B cell (primary cell): ENCODE results near the gene HOATZ. TPM values are rescaled to one million over a fixed set of nuclear protein-coding genes. Genes with fewer than 3 reads are reported as not detected.

Source experiments
- ATAC-seq: fragments of 200-7000 bp; cut with Tn5 transposase; one replicate; pipeline ENCODE4 v1.10.0; 2021; ENCODE audit warnings: low read depth, mild to moderate bottlenecking, moderate number of reproducible peaks, moderate library complexity
- CTCF ChIA-PET: fragments of 350-600 bp; sonication (Branson Sonifier 250); formaldehyde crosslinking; loops from one replicate; lab custom pipeline; 2021; ENCODE audit warnings: antibody characterized with exemption, inconsistent platforms; lab: Charles Lee
- POLR2A ChIA-PET: fragments of 350-600 bp; sonication (Branson Sonifier 250); formaldehyde crosslinking; loops from one replicate; lab custom pipeline; 2021; ENCODE audit warnings: antibody characterized with exemption; lab: Charles Lee
- DNase-seq: peaks from one replicate; pipeline ENCODE4 v3.0.0; 2013
- H2AFZ ChIP-seq: 2 replicates; pipeline ENCODE4 v1.6.1; 2012; ENCODE audit warnings: mild to moderate bottlenecking, low read depth, low read length; ENCODE audit not compliant: insufficient read depth, poor library complexity, severe bottlenecking
- H3K27ac ChIP-seq, 2 donors: 1 replicate in 1 of 2; 2 replicates in 1 of 2; pipeline ENCODE4 v1.5.1; 2012 to 2013; ENCODE audit warnings: low read length in 2 of 2, mild to moderate bottlenecking in 2 of 2, moderate library complexity in 1 of 2
- H3K27me3 ChIP-seq, 4 experiments: fragments of 200-600 bp in 1 of 4; sonication (generic) in 1 of 4; replicated peaks in 1 of 4; 1 replicate in 2 of 4; 2 replicates in 2 of 4; pipeline versions ENCODE4 v1.6.1 to v1.7.0; 2013 to 2016; ENCODE audit warnings: low read length in 3 of 4, mild to moderate bottlenecking in 2 of 4, mixed read lengths in 1 of 4, moderate library complexity in 1 of 4; ENCODE audit not compliant: insufficient read depth in 4 of 4, control insufficient read depth in 3 of 4; ENCODE audit errors: control extremely low read depth in 1 of 4
- H3K36me3 ChIP-seq, 2 experiments: replicated peaks in 1 of 2; 1 replicate in 1 of 2; 2 replicates in 1 of 2; pipeline versions ENCODE4 v1.6.1 to v1.7.1; 2013; ENCODE audit warnings: low read length in 1 of 2; ENCODE audit not compliant: insufficient read depth in 2 of 2, control insufficient read depth in 1 of 2; ENCODE audit errors: control extremely low read depth in 1 of 2, extremely low read depth in 1 of 2
- H3K4me1 ChIP-seq, 2 donors: fragments of 200-600 bp in 1 of 2; sonication (generic) in 1 of 2; 1 replicate in 1 of 2; 2 replicates in 1 of 2; pipeline versions ENCODE4 v1.5.1 to v1.6.1; 2013 to 2017; ENCODE audit warnings: low read length in 2 of 2; ENCODE audit not compliant: control insufficient read depth in 2 of 2, insufficient read depth in 2 of 2
- H3K4me2 ChIP-seq: replicated peaks from 2 replicates; pipeline ENCODE3; 2012; ENCODE audit warnings: mild to moderate bottlenecking, low read depth, low read length; ENCODE audit not compliant: poor library complexity, severe bottlenecking
- H3K4me3 ChIP-seq, 5 experiments: fragments of 200-600 bp in 1 of 5; sonication (generic) in 1 of 5; 1 replicate in 3 of 5; 2 replicates in 2 of 5; pipeline versions ENCODE4 v1.5.1 to v1.7.0; 2011 to 2016; ENCODE audit warnings: low read length in 4 of 5, mild to moderate bottlenecking in 4 of 5, low read depth in 2 of 5, control low read depth in 1 of 5, moderate library complexity in 1 of 5; ENCODE audit not compliant: insufficient read depth in 1 of 5; ENCODE audit errors: control extremely low read depth in 1 of 5, extremely low read depth in 1 of 5
- H3K79me2 ChIP-seq: fragments of 200-600 bp; sonication (generic); one replicate; pipeline ENCODE4 v1.6.0; 2016; ENCODE audit warnings: low read length; ENCODE audit not compliant: control insufficient read depth, insufficient read depth
- H3K9ac ChIP-seq: fragments of 200-600 bp; sonication (generic); 2 replicates; pipeline ENCODE4 v1.6.1; 2017; ENCODE audit warnings: mild to moderate bottlenecking, low read length, moderate library complexity
- H3K9me3 ChIP-seq, 3 donors: one replicate each; pipeline versions ENCODE4 v1.6.1 to v1.7.1; 2013; ENCODE audit warnings: low read length in 2 of 3; ENCODE audit not compliant: control insufficient read depth in 2 of 3, insufficient read depth in 1 of 3; ENCODE audit errors: control extremely low read depth in 1 of 3
- H4K20me1 ChIP-seq: 2 replicates; pipeline ENCODE4 v1.6.0; 2012; ENCODE audit warnings: mild to moderate bottlenecking, low read length; ENCODE audit not compliant: insufficient read depth, control insufficient read depth, poor library complexity, severe bottlenecking
- H3K27ac Mint-ChIP-seq: one replicate; pipeline ENCODE4 v1.8.0; 2021; ENCODE audit warnings: mixed read lengths
- H3K27me3 Mint-ChIP-seq: one replicate; pipeline ENCODE4 v1.8.0; 2021; ENCODE audit warnings: mixed read lengths
- H3K4me1 Mint-ChIP-seq: one replicate; pipeline ENCODE4 v1.8.0; 2021; ENCODE audit warnings: mixed read lengths
- H3K4me3 Mint-ChIP-seq: one replicate; pipeline ENCODE4 v1.8.0; 2021; ENCODE audit warnings: mixed read lengths
- H3K9me3 Mint-ChIP-seq: one replicate; pipeline ENCODE4 v1.8.0; 2022; ENCODE audit warnings: mixed read lengths; ENCODE audit not compliant: insufficient read depth
- CTCF ChIP-seq: fragments of 200-600 bp; IDR thresholded peaks from one replicate; pipeline ENCODE4 v1.8.0; 2022; ENCODE audit warnings: antibody characterized with exemption, mild to moderate bottlenecking
- EZH2 ChIP-seq: IDR thresholded peaks from 2 replicates; pipeline ENCODE4 v1.6.1; 2012; ENCODE audit warnings: borderline replicate concordance, low read depth, mild to moderate bottlenecking, moderate library complexity, low read length; ENCODE audit not compliant: insufficient read depth, poor library complexity, severe bottlenecking
- WGBS: methylation state at CpG from one replicate; pipeline ENCODE4 v1.1.5; 2013; ENCODE audit warnings: missing lambda C conversion rate; ENCODE audit not compliant: insufficient coverage; 5-methylcytosine and 5-hydroxymethylcytosine counted together
- intact Hi-C: fragments of 100-400 bp; cut with micrococcal nuclease; formaldehyde crosslinking; loops from one replicate; pipeline ENCODE4 v1.10.0; 2022
- polyA plus RNA-seq: library from polyadenylated mRNA; depleted of rRNA; stranded (reverse); fragments of >200 nt; gene quantifications from 2 replicates; pipeline ENCODE4 v1.2.3, GENCODE V29; 2012
- total RNA-seq, 2 donors: library from RNA; stranded (reverse); fragments of 120-200 nt in 1 of 2; gene quantifications; 1 replicate in 1 of 2; 2 replicates in 1 of 2; pipeline versions ENCODE4 v1.2.3 to v1.2.4, GENCODE V29; 2013 to 2022

HOATZ gene
- total and polyA plus RNA-seq, 2 donors (not counting 1 experiment from before 2014, with no cell fraction given) = not detected

- Histone ChIP-seq H3K4me3 (peak overlapping the region in 3 of 5 experiments; percentile 3 to 10 (median 10)), H4K20me1 (no peaks in the 10 kb centered on the region), H3K36me3 (no peaks in the 10 kb centered on the region), H3K9me3 (no peaks in the 10 kb centered on the region), H2AFZ (peak overlapping the region; percentile 47), H3K4me1 (no peaks in the 10 kb centered on the region), H3K9ac (no peak overlapping the region), H3K27me3 (peaks cover 0 to 4% (median 0%) of the 10 kb centered on the region in 4 experiments), H3K27ac (no peak overlapping the region), H3K79me2 (no peaks in the 10 kb centered on the region), H3K4me2 (peak overlapping the region; percentile 48)
- peak; percentile 33 for ATAC-seq
- TF ChIP-seq CTCF (no peak), EZH2 (no peak)
- Mint-ChIP-seq H3K4me1 (peaks cover 7% of the 10 kb centered on the region), H3K9me3 (no peaks in the 10 kb centered on the region), H3K27ac (no peak overlapping the region), H3K27me3 (peaks cover 14% of the 10 kb centered on the region), H3K4me3 (peak overlapping the region; percentile 72)
- POLR2A ChIA-PET = no interaction called here
- no peak for DNase-seq
- CTCF ChIA-PET = interaction anchor here (0.9 kb wide), 1 partner anchor 202 kb away, joined by 4 read pairs; no protein-coding TSS in a partner anchor
- intact Hi-C loops = no loop called here
- 85% methylated on average over 5 of the region's 7 CpGs for WGBS
These were observed 60.0 kb downstream of the HOATZ start for GRCh38 chr11:111574373-111575225.

GRCh38 chr11:111575740-111576139 lies 61.2 kb downstream of the HOATZ start:
- POLR2A ChIA-PET = no interaction called here
- Histone ChIP-seq H3K27ac (no peak overlapping the region), H3K79me2 (no peaks in the 10 kb centered on the region), H3K4me2 (no peak overlapping the region), H2AFZ (no peak overlapping the region), H3K36me3 (no peaks in the 10 kb centered on the region), H3K27me3 (peaks cover 0 to 4% (median 0%) of the 10 kb centered on the region in 4 experiments), H3K4me1 (no peaks in the 10 kb centered on the region), H3K4me3 (no peak overlapping the region), H4K20me1 (no peaks in the 10 kb centered on the region), H3K9ac (no peak overlapping the region), H3K9me3 (no peaks in the 10 kb centered on the region)
- peaks cover 7% of the 10 kb centered on the region for H3K4me1 Mint-ChIP-seq
- no peak overlapping the region for H3K4me3 Mint-ChIP-seq
- H3K27me3 Mint-ChIP-seq = peaks cover 13% of the 10 kb centered on the region
- H3K27ac Mint-ChIP-seq = no peak overlapping the region
- no peaks in the 10 kb centered on the region for H3K9me3 Mint-ChIP-seq
- intact Hi-C loops = no loop called here
- ATAC-seq (no peak), DNase-seq (no peak)
- CTCF ChIA-PET = no interaction called here
- no peak for TF ChIP-seq CTCF
- no peak for TF ChIP-seq EZH2
- WGBS = 100% methylated on average over 5 of the region's 6 CpGs
